NCI-H2029 (cell line): Measurements from ENCODE around the gene MRPL39.

ENCODE experiments used
- DNase-seq: peaks from one replicate; lab custom pipeline; 2025; lab: John Stamatoyannopoulos, UW

The MRPL39 gene

GRCh38 chr21:25536752-25537151 lies 70.5 kb downstream of the MRPL39 start:
- no peak for DNase-seq

DNA sequence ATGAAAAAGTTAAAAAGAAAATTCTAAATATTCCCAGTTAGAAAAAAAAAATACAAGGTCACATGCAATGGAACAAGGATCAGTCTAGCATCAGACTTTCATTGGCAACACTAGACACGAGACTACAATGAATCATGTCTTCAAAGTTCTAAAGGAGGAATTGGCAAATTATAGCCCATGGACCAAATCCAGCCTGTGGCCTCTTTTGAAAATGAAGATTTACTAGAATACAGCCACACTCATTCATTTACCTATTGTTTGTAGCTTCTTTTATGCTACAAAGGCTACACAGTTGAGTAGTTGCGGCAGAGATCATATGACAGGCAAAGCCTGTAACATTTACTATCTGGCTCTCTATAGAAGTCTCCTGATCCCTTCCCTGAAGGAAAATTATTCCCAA lies 71.4 kb downstream of the MRPL39 start:
- DNase-seq = no peak
